LNCaP clone FGC (cell line): ENCODE results near the gene HSPA4.
"Not testable (repeated sequence)": the region's sequence is repeated elsewhere in the genome, so short reads cannot be mapped to it uniquely, and the experiment has no call there.

ENCODE experiments used
- DNase-seq: peaks from one replicate; pipeline ENCODE4 v3.0.0-alpha.2; 2011; ENCODE audit warnings: low read depth
- H3K4me3 ChIP-seq: 2 replicates; pipeline ENCODE4 v1.5.1; 2011; ENCODE audit warnings: mild to moderate bottlenecking, low read depth, low read length, control low read depth
- CTCF ChIP-seq: IDR thresholded peaks from 2 replicates; pipeline ENCODE4 v1.5.1; 2012; ENCODE audit warnings: mild to moderate bottlenecking; ENCODE audit not compliant: control insufficient read depth, insufficient read depth; ENCODE audit errors: extremely low read depth

The HSPA4 gene

GRCh38 chr5:133081036-133081435 lies 29.2 kb downstream of the HSPA4 start:
- no peak overlapping the region for H3K4me3 ChIP-seq
- no peak for TF ChIP-seq CTCF
- no peak for DNase-seq

- no peak for DNase-seq
- no peak for TF ChIP-seq CTCF
- no peak overlapping the region for H3K4me3 ChIP-seq
These were observed 29.9 kb downstream of the HSPA4 start for GRCh38 chr5:133081703-133082102.

GRCh38 chr5:133082128-133082527 lies 30.3 kb downstream of the HSPA4 start:
- no peak for DNase-seq
- H3K4me3 ChIP-seq: no peak overlapping the region
- no peak for TF ChIP-seq CTCF

GRCh38 chr5:133083901-133084300 lies 32.1 kb downstream of the HSPA4 start:
- TF ChIP-seq CTCF: no peak
- H3K4me3 ChIP-seq: no peak overlapping the region
- DNase-seq: no peak

- not testable (repeated sequence) for H3K4me3 ChIP-seq, DNase-seq
These were observed 33.4 kb downstream of the HSPA4 start for GRCh38 chr5:133085171-133085570.

GRCh38 chr5:133086366-133086875 lies 34.6 kb downstream of the HSPA4 start:
- no peak overlapping the region for H3K4me3 ChIP-seq
- TF ChIP-seq CTCF: no peak
- no peak for DNase-seq

- TF ChIP-seq CTCF: no peak
- H3K4me3 ChIP-seq: no peak overlapping the region
These were observed 36.3 kb downstream of the HSPA4 start for GRCh38 chr5:133088064-133088463.

GRCh38 chr5:133091034-133091433 lies 39.2 kb downstream of the HSPA4 start:
- DNase-seq: no peak
- no peak overlapping the region for H3K4me3 ChIP-seq
- TF ChIP-seq CTCF: no peak

More at GRCh38 chr5:133088064-133088463, 36.3 kb downstream of the HSPA4 start:
- DNase-seq: no peak
